ENCODE data around the gene PROZ. TPM values are rescaled to one million over a fixed set of nuclear protein-coding genes. Genes with fewer than 3 reads are reported as not detected.

The PROZ gene
- polyA plus RNA-seq, 1 donor (not counting 4 experiments of a cell fraction or from before 2014, with no cell fraction given), result not detected

GRCh38 chr13:113187263-113187669 is 28.8 kb downstream of the PROZ start:
- peak overlapping the region; percentile 63 for H3K27ac ChIP-seq (ENCODE audit: control insufficient read depth, insufficient read depth, low read length)
- peaks cover 14% of the 10 kb centered on the region for H3K79me2 ChIP-seq (ENCODE audit: control insufficient read depth, insufficient read depth, low read length)
- dilution Hi-C loops (cut with MboI; ENCODE audit: extremely low pct_ligation_motif_present, low sequenced_read_pairs), result no loop called here
- H3K4me3 ChIP-seq (ENCODE audit: control insufficient read depth in 2 of 3, extremely low read depth in 1 of 3, insufficient read depth in 2 of 3, low read depth in 1 of 3, low read length in 3 of 3), result no peak overlapping the region
- no peak for TF ChIP-seq CTCF (optimal IDR thresholded peaks at IDR 0.05 in 1 of 3, IDR thresholded peaks at IDR 0.05 in 1 of 3, conservative IDR thresholded peaks at IDR 0.05 in 1 of 3; ENCODE audit: extremely low read depth in 1 of 3, insufficient read depth in 2 of 3, low read length in 3 of 3)
- TF ChIP-seq EZH2 (IDR thresholded peaks at IDR 0.05; ENCODE audit: low read length), result no peak
- H4K20me1 ChIP-seq (ENCODE audit: control insufficient read depth, extremely low read depth, insufficient read depth, low read length), result no peaks in the 10 kb centered on the region
- peak overlapping the region; percentile 33 for H3K4me2 ChIP-seq (ENCODE audit: control insufficient read depth, extremely low read depth, insufficient read depth, low read depth, low read length)
- no peaks in the 10 kb centered on the region for H3K9me1 ChIP-seq (ENCODE audit: control insufficient read depth, extremely low read depth, insufficient read depth, low read length)
- H2AFZ ChIP-seq (ENCODE audit: control insufficient read depth, low read length), result peak overlapping the region; percentile 8
- FAIRE-seq, result peak; percentile 98
- H3K27me3 ChIP-seq (ENCODE audit: control insufficient read depth, extremely low read depth, insufficient read depth, low read length), result no peaks in the 10 kb centered on the region
- H3K4me1 ChIP-seq (ENCODE audit: control insufficient read depth, extremely low read depth, insufficient read depth, low read length), result peaks cover 12% of the 10 kb centered on the region
- H3K9me3 ChIP-seq (ENCODE audit: control insufficient read depth, low read depth, low read length), result no peaks in the 10 kb centered on the region
- peaks cover 18 to 41% of the 10 kb centered on the region in 2 experiments for H3K36me3 ChIP-seq (ENCODE audit: control insufficient read depth in 2 of 2, extremely low read depth in 1 of 2, insufficient read depth in 2 of 2, low read length in 2 of 2)
- peak; percentile 91 for DNase-seq (ENCODE audit: low read depth, low spot score)
- peak overlapping the region; percentile 6 for H3K9ac ChIP-seq (ENCODE audit: control insufficient read depth, extremely low read depth, insufficient read depth, low read length)

GRCh38 chr13:113187883-113188665 is 29.6 kb downstream of the PROZ start:
- no peaks in the 10 kb centered on the region for H3K9me1 ChIP-seq (ENCODE audit: control insufficient read depth, extremely low read depth, insufficient read depth, low read length)
- DNase-seq (ENCODE audit: low read depth, low spot score) (no peak), FAIRE-seq (no peak)
- no peak overlapping the region for H3K9ac ChIP-seq (ENCODE audit: control insufficient read depth, extremely low read depth, insufficient read depth, low read length)
- no peak overlapping the region for H3K4me2 ChIP-seq (ENCODE audit: control insufficient read depth, extremely low read depth, insufficient read depth, low read depth, low read length)
- H3K27me3 ChIP-seq (ENCODE audit: control insufficient read depth, extremely low read depth, insufficient read depth, low read length), result no peaks in the 10 kb centered on the region
- peak overlapping the region; percentile 63 for H3K27ac ChIP-seq (ENCODE audit: control insufficient read depth, insufficient read depth, low read length)
- no peaks in the 10 kb centered on the region for H3K9me3 ChIP-seq (ENCODE audit: control insufficient read depth, low read depth, low read length)
- peaks cover 15% of the 10 kb centered on the region for H3K79me2 ChIP-seq (ENCODE audit: control insufficient read depth, insufficient read depth, low read length)
- peaks cover 12% of the 10 kb centered on the region for H3K4me1 ChIP-seq (ENCODE audit: control insufficient read depth, extremely low read depth, insufficient read depth, low read length)
- no peaks in the 10 kb centered on the region for H4K20me1 ChIP-seq (ENCODE audit: control insufficient read depth, extremely low read depth, insufficient read depth, low read length)
- dilution Hi-C loops (cut with MboI; ENCODE audit: extremely low pct_ligation_motif_present, low sequenced_read_pairs), result no loop called here
- H2AFZ ChIP-seq (ENCODE audit: control insufficient read depth, low read length), result no peak overlapping the region
- peaks cover 22 to 47% of the 10 kb centered on the region in 2 experiments for H3K36me3 ChIP-seq (ENCODE audit: control insufficient read depth in 2 of 2, extremely low read depth in 1 of 2, insufficient read depth in 2 of 2, low read length in 2 of 2)
- TF ChIP-seq CTCF (optimal IDR thresholded peaks at IDR 0.05 in 1 of 3, IDR thresholded peaks at IDR 0.05 in 1 of 3, conservative IDR thresholded peaks at IDR 0.05 in 1 of 3; ENCODE audit: extremely low read depth in 1 of 3, insufficient read depth in 2 of 3, low read length in 3 of 3) (no peak), EZH2 (IDR thresholded peaks at IDR 0.05; ENCODE audit: low read length) (no peak)
- H3K4me3 ChIP-seq (ENCODE audit: control insufficient read depth in 2 of 3, extremely low read depth in 1 of 3, insufficient read depth in 2 of 3, low read depth in 1 of 3, low read length in 3 of 3), result no peak overlapping the region
